GM18498 (cell line): ENCODE measurements around the gene TEX54.
"Not testable (repeated sequence)": the region's sequence is repeated elsewhere in the genome, so short reads cannot be mapped to it uniquely, and the experiment has no call there.

Source experiments
- ATAC-seq: cut with Tn5 transposase; IDR thresholded peaks from one replicate; pipeline ENCODE4 v1.9.1; 2021; ENCODE audit warnings: mild to moderate bottlenecking, moderate library complexity; ENCODE audit not compliant: unreplicated experiment

The TEX54 gene

GRCh38 chr11:62835336-62835735 lies 2.7 kb upstream of the TEX54 start:
- no peak for ATAC-seq

GRCh38 chr11:62831520-62832335 lies 913 bp downstream of the TEX54 start, which contains the start of gene STX5:
TSS of gene STX5 (minus strand) at chr11:62832051. CDS start at chr11:62831243, 808 bp downstream.
- peak; percentile 87 for ATAC-seq

- no peak for ATAC-seq
Observed at GRCh38 chr11:62830904-62831519, 1.6 kb downstream of the TEX54 start.

- ATAC-seq: not testable (repeated sequence)
Observed at GRCh38 chr11:62828130-62828529, 4.5 kb downstream of the TEX54 start.

- no peak for ATAC-seq
Observed at GRCh38 chr11:62823677-62824076, 9.0 kb downstream of the TEX54 start.

- ATAC-seq: no peak
Observed at GRCh38 chr11:62817129-62817528, 15.5 kb downstream of the TEX54 start.

- no peak for ATAC-seq
Observed at GRCh38 chr11:62816557-62816956, 16.1 kb downstream of the TEX54 start.

GRCh38 chr11:62811659-62812058 lies 21.0 kb downstream of the TEX54 start:
- no peak for ATAC-seq

- ATAC-seq: no peak
Observed at GRCh38 chr11:62810748-62811147, 21.9 kb downstream of the TEX54 start.

GRCh38 chr11:62806611-62807121 lies 26.0 kb downstream of the TEX54 start:
- no peak for ATAC-seq

- no peak for ATAC-seq
Observed at GRCh38 chr11:62805961-62806441, 26.6 kb downstream of the TEX54 start.

- ATAC-seq: peak; percentile 85
Observed at GRCh38 chr11:62805076-62805892, 27.4 kb downstream of the TEX54 start, which contains the start of gene NXF1. TSS of gene NXF1 (minus strand) at chr11:62805440. CDS start at chr11:62805356, 84 bp downstream.

GRCh38 chr11:62804310-62805075 lies 28.1 kb downstream of the TEX54 start:
- peak; percentile 6 for ATAC-seq

GRCh38 chr11:62801071-62801470 lies 31.6 kb downstream of the TEX54 start:
- no peak for ATAC-seq

GRCh38 chr11:62799486-62799885 lies 33.2 kb downstream of the TEX54 start:
- no peak for ATAC-seq

GRCh38 chr11:62796281-62796680 lies 36.4 kb downstream of the TEX54 start:
- no peak for ATAC-seq

GRCh38 chr11:62794201-62794775 lies 38.4 kb downstream of the TEX54 start:
- ATAC-seq: no peak

GRCh38 chr11:62792202-62792575 lies 40.5 kb downstream of the TEX54 start:
- ATAC-seq: no peak

- peak; percentile 75 for ATAC-seq
Observed at GRCh38 chr11:62791501-62792201, 41.0 kb downstream of the TEX54 start, which contains the start of gene TMEM223. TSS of gene TMEM223 (minus strand) at chr11:62792006. CDS start at chr11:62791994, 12 bp downstream.
